Activated gamma-delta T cell (primary cell): ENCODE data around the gene BANP.
"Not testable (repeated sequence)": the region's sequence is repeated elsewhere in the genome, so short reads cannot be mapped to it uniquely, and the experiment has no call there.

Experiments
- DNase-seq: peaks from one replicate; lab custom pipeline; 2025; lab: John Stamatoyannopoulos, UW

The BANP gene

DNA sequence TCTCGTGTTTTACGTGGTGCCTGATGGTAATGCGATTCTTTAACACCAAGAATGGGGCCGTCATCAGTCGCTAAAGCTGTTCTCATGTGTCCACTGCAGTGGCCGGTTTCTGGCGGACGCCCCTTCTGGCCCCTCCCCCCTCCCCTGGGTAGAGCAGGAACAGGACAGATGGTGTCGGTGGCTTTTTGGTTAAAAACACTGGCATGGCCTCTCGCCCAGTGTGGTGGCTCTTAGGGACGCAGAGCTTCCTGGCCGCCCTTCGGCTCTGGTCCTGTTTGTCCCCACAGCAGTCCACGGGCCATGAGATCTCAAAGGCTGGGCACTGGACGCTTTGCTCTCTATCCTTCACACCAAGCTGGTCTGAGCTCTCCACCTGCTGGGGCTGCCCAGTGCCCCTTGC lies 151.8 kb downstream of the BANP start:
- no peak for DNase-seq

- no peak for DNase-seq
These were observed 152.5 kb downstream of the BANP start for GRCh38 chr16:88103581-88104188.

DNA sequence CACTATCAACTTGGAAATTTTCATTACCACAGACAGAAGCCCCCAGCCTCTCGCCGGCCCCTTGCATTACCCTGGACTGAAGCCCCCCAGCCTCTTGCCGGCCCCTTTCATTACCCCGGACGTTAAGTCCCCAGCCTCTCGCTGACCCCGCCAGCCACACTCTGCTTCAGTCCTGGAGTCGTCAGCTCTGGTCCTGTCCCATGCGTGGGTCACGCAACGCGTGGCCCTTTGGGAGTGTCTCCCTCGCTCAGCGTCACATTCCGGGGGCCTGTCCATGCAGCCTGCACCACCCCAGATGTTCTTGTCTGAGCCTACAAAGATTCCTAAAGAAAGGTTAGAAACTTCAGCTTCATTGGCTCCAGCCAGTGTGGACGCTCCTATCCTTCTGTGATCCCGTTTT lies 153.1 kb downstream of the BANP start:
- DNase-seq, result not testable (repeated sequence)

DNA sequence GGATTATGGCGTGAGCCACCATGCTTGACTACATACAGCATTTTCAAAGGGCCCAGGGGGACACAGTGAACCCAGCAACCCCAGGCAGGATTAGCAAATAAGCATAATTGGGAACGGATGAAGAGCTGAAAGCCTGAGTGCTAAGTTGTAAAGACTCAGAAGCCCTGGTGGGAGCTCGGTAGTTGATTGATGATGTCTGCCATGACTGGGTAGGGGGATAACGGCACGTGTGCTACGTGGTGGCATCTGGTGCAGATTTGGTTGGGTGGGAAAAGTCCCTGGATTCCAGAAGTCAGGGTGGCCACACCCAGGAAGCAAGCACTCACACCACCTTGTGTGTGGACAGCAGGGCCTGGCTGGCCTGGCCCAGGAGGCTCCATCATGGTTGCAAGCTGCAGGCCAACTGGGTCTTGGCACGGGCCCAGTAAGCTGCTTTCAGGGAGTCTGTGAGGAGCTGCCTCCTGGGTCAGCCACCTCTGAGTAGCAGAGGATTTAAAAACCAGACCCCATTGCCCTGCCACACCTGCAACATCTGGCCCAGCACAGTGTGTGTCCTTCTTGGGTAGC lies 154.4 kb downstream of the BANP start:
- DNase-seq, result not testable (repeated sequence)

- DNase-seq, result not testable (repeated sequence)
These were observed 155.3 kb downstream of the BANP start for GRCh38 chr16:88106566-88106965.

DNA sequence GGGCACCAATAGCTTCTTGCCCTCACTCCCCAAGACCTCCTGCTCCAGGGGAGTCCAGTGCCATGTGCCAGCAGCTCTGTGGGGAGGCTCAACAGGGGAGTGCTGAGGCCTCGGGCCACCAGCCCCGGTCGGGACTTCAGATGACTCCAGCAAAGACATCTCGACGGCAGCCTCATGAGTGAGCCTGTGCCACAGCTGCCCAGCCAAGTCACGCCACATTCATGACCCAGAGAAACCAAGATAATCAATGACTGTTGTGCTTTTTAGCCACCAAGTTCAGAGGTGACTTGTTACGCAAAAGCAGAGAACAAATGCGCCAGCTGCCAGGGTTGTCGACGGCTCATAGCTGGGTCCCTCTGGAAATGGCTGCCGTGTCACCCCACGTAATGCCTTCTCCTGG lies 157.5 kb downstream of the BANP start:
- no peak for DNase-seq

GRCh38 chr16:88109726-88110621 lies 158.7 kb downstream of the BANP start:
- not testable (repeated sequence) for DNase-seq

- DNase-seq, result not testable (repeated sequence)
These were observed 159.8 kb downstream of the BANP start for GRCh38 chr16:88110875-88111494.

DNA sequence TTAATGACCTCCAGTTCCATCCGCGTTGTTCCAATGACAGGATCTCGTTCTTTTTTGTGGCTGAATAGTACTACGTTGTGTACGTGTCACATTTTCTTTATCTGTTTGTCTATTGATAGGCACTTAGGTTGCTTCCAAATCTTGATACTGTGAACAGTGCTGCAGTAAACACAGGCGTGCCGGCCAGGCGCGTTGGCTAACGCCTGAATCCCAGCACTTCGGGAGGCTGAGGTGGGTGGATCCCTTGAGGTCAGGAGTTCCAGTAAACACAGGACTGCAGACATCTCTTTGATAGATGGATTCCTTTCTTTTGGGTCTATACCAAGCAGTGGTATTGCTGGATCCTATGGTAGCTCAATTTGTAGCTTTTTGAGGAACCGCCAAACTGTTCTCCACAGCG lies 160.7 kb downstream of the BANP start:
- DNase-seq, result not testable (repeated sequence)

GRCh38 chr16:88113545-88114045 lies 162.4 kb downstream of the BANP start:
- no peak for DNase-seq

DNA sequence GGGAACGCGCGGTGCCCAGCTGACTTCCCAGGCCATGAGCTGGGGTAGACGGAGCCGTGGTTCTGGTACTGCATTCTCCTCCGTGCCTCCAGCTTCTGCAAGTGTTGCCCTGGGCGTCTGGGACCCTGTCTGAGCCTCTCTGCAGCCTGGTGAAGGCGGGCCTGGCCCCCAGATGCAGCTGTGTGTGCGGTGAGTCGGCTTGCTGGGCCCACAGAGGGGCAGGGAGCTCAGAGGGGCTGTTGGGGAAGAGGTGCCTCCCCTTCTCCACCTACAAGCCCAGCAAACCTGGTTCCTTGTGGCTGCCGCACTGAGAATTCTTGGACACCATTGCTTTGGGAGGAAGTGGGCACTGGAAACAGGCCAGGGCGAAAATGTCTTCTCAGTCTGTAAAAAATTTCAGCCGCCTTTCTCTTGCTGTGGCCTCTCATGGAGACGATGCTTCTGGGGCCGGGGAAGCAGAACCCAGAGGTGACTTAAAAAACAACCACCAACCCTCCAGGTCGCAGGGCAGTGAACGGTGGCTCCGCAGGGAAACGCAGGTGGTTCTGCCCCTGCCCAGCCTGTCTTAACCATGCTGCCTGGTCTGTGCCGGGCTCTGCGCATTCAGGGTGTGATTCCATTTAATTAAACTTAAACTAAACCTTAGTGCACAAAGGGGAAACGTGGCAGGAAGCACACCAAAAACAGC lies 163.5 kb downstream of the BANP start:
- not testable (repeated sequence) for DNase-seq

DNA sequence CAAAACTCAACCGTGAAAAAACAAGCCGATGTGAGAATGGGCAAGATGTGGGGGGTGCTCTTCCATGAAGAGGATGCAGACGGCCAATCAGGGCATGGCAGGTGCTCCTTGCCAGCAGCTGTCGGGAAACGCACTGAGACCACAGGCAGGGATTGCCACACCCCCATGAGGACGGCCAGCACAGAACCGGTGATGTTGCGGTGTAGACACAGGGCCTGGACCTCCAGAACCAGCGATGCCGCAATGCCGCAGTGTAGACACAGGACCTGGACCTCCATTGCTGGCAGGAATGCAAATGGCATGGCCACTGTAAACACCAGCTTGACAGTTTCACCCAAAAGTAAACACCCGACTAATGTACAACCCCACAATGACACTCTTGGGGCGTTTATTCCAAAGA lies 164.9 kb downstream of the BANP start:
- no peak for DNase-seq

- no peak for DNase-seq
These were observed 166.2 kb downstream of the BANP start for GRCh38 chr16:88117476-88117868.

DNA sequence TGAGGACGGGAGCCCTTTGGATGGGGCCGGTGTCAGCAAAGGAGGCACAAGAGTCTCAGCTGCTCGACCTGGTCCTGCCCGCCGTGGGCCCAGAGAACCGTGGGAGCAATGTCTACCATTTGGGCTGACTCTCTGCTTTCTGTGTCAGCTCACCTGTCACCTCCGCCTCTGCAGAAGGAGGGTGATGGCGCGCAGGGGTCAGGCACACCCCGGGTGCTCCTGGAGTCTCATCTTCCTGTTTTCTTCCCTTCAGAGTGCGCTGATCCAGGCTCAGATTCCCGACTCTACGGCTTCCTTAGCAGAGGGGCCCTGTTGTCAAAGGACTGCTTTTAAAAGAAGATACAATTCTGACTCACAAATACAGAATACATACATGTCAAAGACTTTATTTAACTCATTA lies 167.1 kb downstream of the BANP start:
- DNase-seq, result no peak

- not testable (repeated sequence) for DNase-seq
These were observed 167.9 kb downstream of the BANP start for GRCh38 chr16:88118852-88119741.

GRCh38 chr16:88119881-88120751 lies 168.9 kb downstream of the BANP start:
- not testable (repeated sequence) for DNase-seq

GRCh38 chr16:88120812-88121211 lies 169.6 kb downstream of the BANP start:
- no peak for DNase-seq

GRCh38 chr16:88121391-88121790 lies 170.2 kb downstream of the BANP start:
- DNase-seq, result not testable (repeated sequence)

GRCh38 chr16:88121886-88122580 lies 170.8 kb downstream of the BANP start:
- DNase-seq, result no peak
